GM12878 (cell line): Measurements from ENCODE around the gene MIEF1. TPM values are rescaled to one million over a fixed set of nuclear protein-coding genes. Genes with fewer than 3 reads are reported as not detected.
A peak's percentile ranks its signal among the peaks of the same experiment; 100 is the strongest.

Experiments used
- ATAC-seq: fragments of 200-7000 bp; cut with Tn5 transposase; 3 replicates; pipeline ENCODE4 v1.9.1; 2020; ENCODE audit warnings: mild to moderate bottlenecking, moderate library complexity
- BruUV-seq: library from RNA; stranded (reverse); fragments of 400-500 nt; replicated peaks from 2 replicates; lab custom pipeline; 2021; lab: Mats Ljungman, UMichigan
- CTCF ChIA-PET: fragments of 300-600 bp; sonication (Branson Sonifier 250); formaldehyde crosslinking; extraction: SDS; loops from one replicate; lab custom pipeline; 2021; ENCODE audit warnings: inconsistent platforms; lab: Yijun Ruan, JAX
- POLR2A ChIA-PET: fragments of 350-600 bp; formaldehyde crosslinking; extraction: SDS; loops from one replicate; lab custom pipeline; 2021; ENCODE audit warnings: inconsistent platforms; lab: Charles Lee
- RAD21 ChIA-PET: fragments of 300-600 bp; sonication (Branson Sonifier 250); formaldehyde crosslinking; loops from one replicate; lab custom pipeline; 2023; ENCODE audit warnings: antibody characterized with exemption; ENCODE audit not compliant: unreplicated experiment; lab: Charles Lee
- SMC1A ChIA-PET: fragments of 300-600 bp; sonication (Branson Sonifier 250); formaldehyde crosslinking; loops from one replicate; lab custom pipeline; 2023; ENCODE audit not compliant: unreplicated experiment, uncharacterized antibody; lab: Charles Lee
- DNase-seq: peaks from one replicate; pipeline ENCODE4 v3.0.0-alpha.2; 2011; ENCODE audit warnings: low read depth, low spot score
- FAIRE-seq: peaks from 3 replicates; lab custom pipeline; 2011; peaks lifted over from hg19 to GRCh38; lab: Jason Lieb, UNC
- H2AFZ ChIP-seq: 2 replicates; pipeline ENCODE4 v1.6.0; 2011; ENCODE audit warnings: low read depth, low read length, control low read depth; ENCODE audit not compliant: control insufficient read depth
- H3K27ac ChIP-seq: 2 replicates; pipeline ENCODE4 v1.5.1; 2011; ENCODE audit warnings: control low read depth; ENCODE audit not compliant: control insufficient read depth, insufficient read depth
- H3K27me3 ChIP-seq, 2 experiments: replicated peaks in 1 of 2; 2 replicates each; pipeline versions ENCODE4 v1.6.0 to v1.6.1; 2011; ENCODE audit warnings: low read length in 1 of 2; ENCODE audit not compliant: control insufficient read depth in 2 of 2, insufficient read depth in 2 of 2
- H3K36me3 ChIP-seq, 2 experiments: 2 replicates each; pipeline ENCODE4 v1.5.1; 2011; ENCODE audit warnings: low read length in 1 of 2; ENCODE audit not compliant: control insufficient read depth in 2 of 2, insufficient read depth in 2 of 2
- H3K4me1 ChIP-seq: 2 replicates; pipeline ENCODE4 v1.6.1; 2011; ENCODE audit warnings: mild to moderate bottlenecking, low read length, moderate library complexity, mixed read lengths; ENCODE audit not compliant: control insufficient read depth, insufficient read depth
- H3K4me2 ChIP-seq: 2 replicates; pipeline ENCODE4 v1.6.0; 2011; ENCODE audit warnings: control low read depth; ENCODE audit not compliant: control insufficient read depth, insufficient read depth
- H3K4me3 ChIP-seq: fragments of 200-600 bp; sonication (generic); 2 replicates; pipeline ENCODE4 v1.5.1; 2016
- H3K79me2 ChIP-seq: 2 replicates; pipeline ENCODE4 v1.6.0; 2011; ENCODE audit warnings: low read length; ENCODE audit not compliant: control insufficient read depth, insufficient read depth
- H3K9ac ChIP-seq: 2 replicates; pipeline ENCODE4 v1.8.0; 2011; ENCODE audit warnings: low read length, control low read depth, mixed read lengths; ENCODE audit not compliant: control insufficient read depth, insufficient read depth
- H3K9me3 ChIP-seq: replicated peaks from 3 replicates; pipeline ENCODE4 v1.5.1; 2011; ENCODE audit warnings: mild to moderate bottlenecking, low read length; ENCODE audit not compliant: control insufficient read depth, insufficient read depth
- H4K20me1 ChIP-seq: 2 replicates; pipeline ENCODE4 v1.6.0; 2011; ENCODE audit not compliant: control insufficient read depth, insufficient read depth
- CREB1 ChIP-seq: IDR thresholded peaks from 2 replicates; pipeline ENCODE4 v1.6.1; 2012; ENCODE audit warnings: low read depth, mild to moderate bottlenecking, inconsistent platforms
- CREM ChIP-seq: IDR thresholded peaks from 2 replicates; pipeline ENCODE4 v1.6.1; 2014; ENCODE audit warnings: antibody characterized with exemption, low read depth
- ESRRA ChIP-seq: IDR thresholded peaks from 2 replicates; pipeline ENCODE4 v1.6.1; 2012; ENCODE audit warnings: mild to moderate bottlenecking, low read length, improper control_type of control experiment
- NFYA ChIP-seq: IDR thresholded peaks from 2 replicates; pipeline ENCODE4 v1.6.1; 2011; ENCODE audit warnings: low read depth, mild to moderate bottlenecking, low read length, improper control_type of control experiment, borderline replicate concordance
- NFYB ChIP-seq: IDR thresholded peaks from 2 replicates; pipeline ENCODE4 v1.6.1; 2011; ENCODE audit warnings: low read depth, mild to moderate bottlenecking, low read length, improper control_type of control experiment, moderate library complexity; ENCODE audit not compliant: insufficient read depth
- NR2C1 ChIP-seq: fragments of 450-650 bp; IDR thresholded peaks from 2 replicates; pipeline ENCODE4 v1.6.1; 2017; ENCODE audit warnings: antibody characterized with exemption, mild to moderate bottlenecking, moderate library complexity
- SP1 ChIP-seq: IDR thresholded peaks from one replicate; pipeline ENCODE4 v1.6.1; 2011; ENCODE audit warnings: low read depth, low read length
- USF2 ChIP-seq: IDR thresholded peaks from 2 replicates; pipeline ENCODE4 v1.6.1; 2011; ENCODE audit warnings: low read depth, low read length, improper control_type of control experiment, borderline replicate concordance
- whole genome bisulfite sequencing: methylation state at CpG from one replicate; pipeline ENCODE4 v1.1.6; 2016; ENCODE audit warnings: low lambda C conversion rate; ENCODE audit not compliant: insufficient replicate concordance, insufficient coverage; ENCODE audit errors: missing lambda C conversion rate; 5-methylcytosine and 5-hydroxymethylcytosine counted together
- in situ Hi-C: fragments of 300-500 bp; cut with MboI; formaldehyde crosslinking; loops from 9 replicates; pipeline ENCODE4 v1.14.3; 2018; ENCODE audit warnings: mixed read lengths
- intact Hi-C: fragments of 100-400 bp; cut with micrococcal nuclease; formaldehyde crosslinking; loops from one replicate; pipeline ENCODE4 v1.14.2; 2022; ENCODE audit not compliant: unreplicated experiment
- polyA plus RNA-seq, 11 experiments: library from polyadenylated mRNA; depleted of rRNA in 4 of 11; unstranded in 6 of 11; stranded (reverse) in 5 of 11; fragments of >200 nt; fragmentation: Nextera tagmentation in 4 of 11; fragmentation: Illumina TruSeq in 1 of 11; extraction: Ambion mirVana in 4 of 11; extraction: Trizol in 1 of 11; gene quantifications; 1 replicate in 1 of 11; 2 replicates in 10 of 11; pipeline versions ENCODE4 v1.2.1 to v1.2.3, GENCODE V29; 2011 to 2016; ENCODE audit warnings: inconsistent platforms in 2 of 11, missing spikeins in 2 of 11, low read depth in 1 of 11
- total RNA-seq, 4 experiments: library from RNA; depleted of rRNA in 3 of 4; stranded (reverse); fragments of >200 nt in 3 of 4; fragmentation: Illumina TruSeq in 1 of 4; extraction: Trizol in 1 of 4; gene quantifications; 2 replicates each; pipeline versions ENCODE4 v1.2.1 to v1.2.3, GENCODE V29; 2013 to 2021
- TF ChIP-seq, protein P1 (sequence below): IDR thresholded peaks from 2 replicates; pipeline ENCODE4 v1.6.1; 2012; ENCODE audit warnings: low read depth, low read length, improper control_type of control experiment
- TF ChIP-seq, protein P2 (sequence below): fragments of 450-650 bp; IDR thresholded peaks from 2 replicates; pipeline ENCODE4 v1.6.1; 2017; ENCODE audit warnings: mild to moderate bottlenecking, moderate library complexity

Gene MIEF1
- total and polyA plus RNA-seq, 10 of the 15 experiments (the other 5 are each of a cell fraction or from before 2014, with no cell fraction given) = 12.4 to 52.3 (median 29.3) TPM

DNA sequence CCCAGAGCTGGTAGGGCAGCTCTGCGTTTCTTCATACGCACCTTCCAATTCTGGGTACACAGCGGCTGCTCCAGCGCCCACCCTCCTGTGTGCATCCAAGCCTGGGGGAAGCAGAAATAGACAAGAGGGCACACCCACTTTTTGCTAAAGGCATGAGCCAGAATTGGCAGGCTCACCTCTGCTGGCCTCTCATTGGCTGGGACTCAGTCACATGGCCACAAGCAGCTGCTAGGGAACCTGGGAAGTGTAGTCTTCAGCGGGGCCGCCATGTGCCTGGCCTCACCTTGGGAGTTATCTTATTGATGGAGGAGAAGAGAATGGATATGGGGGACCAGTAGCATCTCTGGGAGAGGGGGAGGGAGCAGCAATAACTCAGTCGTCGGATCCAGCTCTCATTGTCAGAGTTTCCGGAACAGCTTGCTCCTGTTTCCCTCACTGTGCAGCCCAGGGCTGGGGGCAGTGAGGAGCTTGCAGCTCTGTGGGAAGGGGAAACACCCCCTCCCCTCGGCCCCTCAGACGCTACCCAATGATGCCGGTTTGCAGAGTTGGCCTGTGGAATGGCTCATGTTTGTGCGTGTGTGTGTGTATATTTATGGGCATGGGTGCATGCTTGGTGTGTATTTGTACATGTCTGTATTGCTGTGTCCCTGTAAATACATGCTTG, 11.8 kb upstream of the MIEF1 start (continued):
- TF ChIP-seq SP1 = peak; percentile 49
- TF ChIP-seq USF2 = peak; percentile 90
- TF ChIP-seq, protein P1, sequence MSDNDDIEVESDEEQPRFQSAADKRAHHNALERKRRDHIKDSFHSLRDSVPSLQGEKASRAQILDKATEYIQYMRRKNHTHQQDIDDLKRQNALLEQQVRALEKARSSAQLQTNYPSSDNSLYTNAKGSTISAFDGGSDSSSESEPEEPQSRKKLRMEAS = peak; percentile 86
- TF ChIP-seq CREM = peak; percentile 62; the same call in 1 of the 2 replicates
- TF ChIP-seq NR2C1 = no peak
- 0 out of 2 replicates have a peak, but pooled peaks have one; percentile 16 for TF ChIP-seq ESRRA

- H3K4me2 ChIP-seq = no peak overlapping the region
- peaks cover 7% of the 10 kb centered on the region; the same call in 1 of the 2 replicates for H3K4me1 ChIP-seq
- no peak overlapping the region for H3K9ac ChIP-seq
- SMC1A ChIA-PET = interaction anchor here (1.0 to 2.2 kb wide), 3 partner anchors 38 to 92 kb away, joined by 3 to 9 read pairs (median 5); partner anchors contain the start of gene TAB1
- FAIRE-seq = no peak
- H3K4me3 ChIP-seq = no peak overlapping the region
- in situ Hi-C loops = loop anchor here (5.0 kb wide), 1 partner anchor 551 kb away; no protein-coding TSS in a partner anchor
- peaks cover 3 to 25% of the 10 kb centered on the region in 2 experiments for H3K36me3 ChIP-seq
- no peak overlapping the region for H2AFZ ChIP-seq
- POLR2A ChIA-PET = interaction anchor here (0.6 kb wide), 1 partner anchor 16 kb away, joined by 3 read pairs; no protein-coding TSS in a partner anchor
- no peak overlapping the region for H3K27ac ChIP-seq
- no TSS peak for BruUV-seq
- ATAC-seq = no peak
- H3K79me2 ChIP-seq = peaks cover 2% of the 10 kb centered on the region; the same call in 1 of the 2 replicates
- CTCF ChIA-PET = interaction anchor here (1.5 to 15.7 kb wide), 6 partner anchors 16 to 174 kb away, joined by 3 to 372 read pairs (median 6); partner anchors contain the start of genes ATF4, RPS19BP1 and TAB1
- 73% methylated on average over 8 of the region's 9 CpGs for WGBS
- RAD21 ChIA-PET = interaction anchor here (1.9 kb wide), 1 partner anchor 38 kb away, joined by 8 read pairs; no protein-coding TSS in a partner anchor
- no peak for DNase-seq
- intact Hi-C loops = loop anchor here (5.0 kb wide), 1 partner anchor 546 kb away; no protein-coding TSS in a partner anchor
- no peaks in the 10 kb centered on the region for H4K20me1 ChIP-seq
- H3K27me3 ChIP-seq = no peaks in the 10 kb centered on the region
- H3K9me3 ChIP-seq = no peaks in the 10 kb centered on the region
- TF ChIP-seq, protein P2, sequence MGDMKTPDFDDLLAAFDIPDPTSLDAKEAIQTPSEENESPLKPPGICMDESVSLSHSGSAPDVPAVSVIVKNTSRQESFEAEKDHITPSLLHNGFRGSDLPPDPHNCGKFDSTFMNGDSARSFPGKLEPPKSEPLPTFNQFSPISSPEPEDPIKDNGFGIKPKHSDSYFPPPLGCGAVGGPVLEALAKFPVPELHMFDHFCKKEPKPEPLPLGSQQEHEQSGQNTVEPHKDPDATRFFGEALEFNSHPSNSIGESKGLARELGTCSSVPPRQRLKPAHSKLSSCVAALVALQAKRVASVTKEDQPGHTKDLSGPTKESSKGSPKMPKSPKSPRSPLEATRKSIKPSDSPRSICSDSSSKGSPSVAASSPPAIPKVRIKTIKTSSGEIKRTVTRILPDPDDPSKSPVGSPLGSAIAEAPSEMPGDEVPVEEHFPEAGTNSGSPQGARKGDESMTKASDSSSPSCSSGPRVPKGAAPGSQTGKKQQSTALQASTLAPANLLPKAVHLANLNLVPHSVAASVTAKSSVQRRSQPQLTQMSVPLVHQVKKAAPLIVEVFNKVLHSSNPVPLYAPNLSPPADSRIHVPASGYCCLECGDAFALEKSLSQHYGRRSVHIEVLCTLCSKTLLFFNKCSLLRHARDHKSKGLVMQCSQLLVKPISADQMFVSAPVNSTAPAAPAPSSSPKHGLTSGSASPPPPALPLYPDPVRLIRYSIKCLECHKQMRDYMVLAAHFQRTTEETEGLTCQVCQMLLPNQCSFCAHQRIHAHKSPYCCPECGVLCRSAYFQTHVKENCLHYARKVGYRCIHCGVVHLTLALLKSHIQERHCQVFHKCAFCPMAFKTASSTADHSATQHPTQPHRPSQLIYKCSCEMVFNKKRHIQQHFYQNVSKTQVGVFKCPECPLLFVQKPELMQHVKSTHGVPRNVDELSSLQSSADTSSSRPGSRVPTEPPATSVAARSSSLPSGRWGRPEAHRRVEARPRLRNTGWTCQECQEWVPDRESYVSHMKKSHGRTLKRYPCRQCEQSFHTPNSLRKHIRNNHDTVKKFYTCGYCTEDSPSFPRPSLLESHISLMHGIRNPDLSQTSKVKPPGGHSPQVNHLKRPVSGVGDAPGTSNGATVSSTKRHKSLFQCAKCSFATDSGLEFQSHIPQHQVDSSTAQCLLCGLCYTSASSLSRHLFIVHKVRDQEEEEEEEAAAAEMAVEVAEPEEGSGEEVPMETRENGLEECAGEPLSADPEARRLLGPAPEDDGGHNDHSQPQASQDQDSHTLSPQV = no peak
- TF ChIP-seq CREB1 (no peak), NFYB (no peak), NFYA (no peak)
Observed at GRCh38 chr22:39490966-39491680, 11.0 kb upstream of the MIEF1 start.
